HCT116 (cell line): ENCODE measurements around the gene PDLIM7. TPM values are rescaled to one million over a fixed set of nuclear protein-coding genes. Genes with fewer than 3 reads are reported as not detected.

Experiments
- ATAC-seq: fragments of 200-7000 bp; cut with Tn5 transposase; 2 replicates; pipeline ENCODE4 v1.9.1; 2020; ENCODE audit warnings: mild to moderate bottlenecking, moderate library complexity
- BruUV-seq: library from RNA; stranded (reverse); fragments of 400-500 nt; replicated peaks from 2 replicates; lab custom pipeline; 2021; lab: Mats Ljungman, UMichigan
- CTCF ChIA-PET: fragments of 300-600 bp; sonication (Branson Sonifier 250); formaldehyde crosslinking; loops from one replicate; lab custom pipeline; 2021; ENCODE audit warnings: antibody characterized with exemption; lab: Charles Lee
- POLR2A ChIA-PET: fragments of 300-600, 350-600 bp; sonication (Branson Sonifier 250); formaldehyde crosslinking; loops from one replicate; lab custom pipeline; 2021; ENCODE audit warnings: antibody characterized with exemption; lab: Charles Lee
- RAD21 ChIA-PET, 2 experiments: fragments of 300-600 bp; sonication (Branson Sonifier 250); formaldehyde crosslinking; loops; one replicate each; lab custom pipeline; 2023; ENCODE audit warnings: low total read pairs in 2 of 2; ENCODE audit not compliant: uncharacterized antibody in 2 of 2, unreplicated experiment in 2 of 2, low non-redundant PET in 1 of 2; lab: Charles Lee
- DNase-seq: peaks from one replicate; pipeline ENCODE4 v3.0.0-alpha.2; 2010; ENCODE audit warnings: low read depth, low spot score
- H2AFZ ChIP-seq: fragments of 200-600 bp; shearing (Covaris generic), sonication (generic); 2 replicates; pipeline ENCODE4 v1.6.1; 2017; ENCODE audit warnings: low read depth, mixed run types, mixed read lengths, antibody characterized with exemption, low read length; ENCODE audit not compliant: poor library complexity, severe bottlenecking
- H3K27ac ChIP-seq: 2 replicates; pipeline ENCODE4 v1.5.1; 2012; ENCODE audit warnings: low read depth, low read length
- H3K27me3 ChIP-seq: fragments of 200-600 bp; sonication (generic); 2 replicates; pipeline ENCODE4 v1.6.1; 2016; ENCODE audit warnings: mixed run types, low read length, mixed read lengths; ENCODE audit not compliant: insufficient read depth
- H3K36me3 ChIP-seq, 2 experiments: fragments of 200-500 bp in 1 of 2; fragments of 200-600 bp in 1 of 2; sonication (Bioruptor generic) in 1 of 2; sonication (generic) in 1 of 2; 2 replicates each; pipeline versions ENCODE4 v1.5.1 to v1.6.1; 2014 to 2016; ENCODE audit warnings: low read length in 2 of 2, inconsistent platforms in 1 of 2, mixed read lengths in 1 of 2, mixed run types in 1 of 2; ENCODE audit not compliant: insufficient read depth in 2 of 2, control insufficient read depth in 1 of 2
- H3K4me1 ChIP-seq, 2 experiments: fragments of 200-600 bp in 1 of 2; sonication (generic) in 1 of 2; 2 replicates each; pipeline versions ENCODE4 v1.5.1 to v1.6.1; 2012 to 2017; ENCODE audit warnings: low read length in 2 of 2, inconsistent platforms in 1 of 2, mild to moderate bottlenecking in 1 of 2, mixed read lengths in 1 of 2, mixed run types in 1 of 2, moderate library complexity in 1 of 2; ENCODE audit not compliant: insufficient read depth in 2 of 2, control insufficient read depth in 1 of 2
- H3K4me2 ChIP-seq: fragments of 200-600 bp; sonication (generic); 2 replicates; pipeline ENCODE4 v1.6.1; 2017; ENCODE audit warnings: mixed run types, low read length, mixed read lengths
- H3K4me3 ChIP-seq, 2 experiments: fragments of 200-600 bp in 1 of 2; sonication (generic) in 1 of 2; replicated peaks in 1 of 2; 2 replicates each; pipeline ENCODE4 v1.5.1; 2011 to 2016; ENCODE audit warnings: low read length in 2 of 2, control low read depth in 1 of 2, low read depth in 1 of 2, mild to moderate bottlenecking in 1 of 2, mixed read lengths in 1 of 2, mixed run types in 1 of 2
- H3K79me2 ChIP-seq: fragments of 200-600 bp; sonication (generic); 2 replicates; pipeline ENCODE4 v1.6.1; 2017; ENCODE audit warnings: mild to moderate bottlenecking, mixed run types, low read length, moderate library complexity, mixed read lengths; ENCODE audit not compliant: insufficient read depth
- H3K9ac ChIP-seq: fragments of 200-600 bp; sonication (generic); 2 replicates; pipeline ENCODE4 v1.6.1; 2016; ENCODE audit warnings: low read length, mixed read lengths
- H3K9me2 ChIP-seq: fragments of 200-600 bp; sonication (generic), shearing (Covaris generic); 2 replicates; pipeline ENCODE4 v1.6.1; 2017; ENCODE audit warnings: mixed run types, mild to moderate bottlenecking, moderate library complexity; ENCODE audit not compliant: insufficient read depth
- H3K9me3 ChIP-seq, 2 experiments: fragments of 200-500 bp in 1 of 2; fragments of 200-600 bp in 1 of 2; sonication (Bioruptor generic) in 1 of 2; sonication (generic) in 1 of 2; 2 replicates each; pipeline ENCODE4 v1.6.1; 2014 to 2017; ENCODE audit warnings: low read length in 2 of 2, mixed read lengths in 2 of 2, inconsistent platforms in 1 of 2, low read depth in 1 of 2, mild to moderate bottlenecking in 1 of 2, mixed run types in 1 of 2, moderate library complexity in 1 of 2; ENCODE audit not compliant: control insufficient read depth in 1 of 2, insufficient read depth in 1 of 2
- H4K20me1 ChIP-seq: fragments of 200-600 bp; sonication (generic), shearing (Covaris generic); 2 replicates; pipeline ENCODE4 v1.6.1; 2017; ENCODE audit warnings: mixed run types, mild to moderate bottlenecking, moderate library complexity; ENCODE audit not compliant: insufficient read depth
- CEBPB ChIP-seq: IDR thresholded peaks from 2 replicates; pipeline ENCODE4 v1.6.1; 2012; ENCODE audit warnings: low read depth
- EGR1 ChIP-seq: IDR thresholded peaks from 2 replicates; pipeline ENCODE4 v1.6.1; 2012; ENCODE audit warnings: low read depth
- EZH2phosphoT487 ChIP-seq: fragments of 200-600 bp; IDR thresholded peaks from 2 replicates; pipeline ENCODE4 v1.6.1; 2018; ENCODE audit warnings: antibody characterized with exemption, borderline replicate concordance
- SIN3A ChIP-seq: IDR thresholded peaks from 2 replicates; pipeline ENCODE4 v1.6.1; 2012; ENCODE audit warnings: low read depth
- SP1 ChIP-seq: IDR thresholded peaks from 2 replicates; pipeline ENCODE4 v1.6.1; 2012; ENCODE audit warnings: low read depth
- SRF ChIP-seq: IDR thresholded peaks from 2 replicates; pipeline ENCODE4 v1.6.1; 2012; ENCODE audit warnings: low read depth
- ZNF274 ChIP-seq: fragments of 200-500 bp; sonication (Bioruptor generic); IDR thresholded peaks from 2 replicates; pipeline ENCODE4 v1.6.1; 2014; ENCODE audit warnings: mild to moderate bottlenecking, low read depth, low read length, inconsistent platforms
- intact Hi-C: fragments of 100-400 bp; cut with micrococcal nuclease; formaldehyde crosslinking; loops from 2 replicates; pipeline ENCODE4 v1.10.0; 2022
- total RNA-seq: library from RNA; stranded (reverse); gene quantifications from one replicate; pipeline ENCODE4 v1.2.1, GENCODE V29; 2021; ENCODE audit not compliant: unreplicated experiment
- TF ChIP-seq, protein P1 (sequence below): IDR thresholded peaks from 2 replicates; pipeline ENCODE4 v1.6.1; 2012; ENCODE audit warnings: low read depth
- TF ChIP-seq, protein P2 (sequence below): IDR thresholded peaks from 2 replicates; pipeline ENCODE4 v1.6.1; 2011; ENCODE audit warnings: mild to moderate bottlenecking, low read length, moderate library complexity; ENCODE audit not compliant: insufficient replicate concordance; ENCODE audit errors: extremely low read depth

PDLIM7 gene
- total RNA-seq, 1 experiment from 2014 or later = 153 TPM

DNA sequence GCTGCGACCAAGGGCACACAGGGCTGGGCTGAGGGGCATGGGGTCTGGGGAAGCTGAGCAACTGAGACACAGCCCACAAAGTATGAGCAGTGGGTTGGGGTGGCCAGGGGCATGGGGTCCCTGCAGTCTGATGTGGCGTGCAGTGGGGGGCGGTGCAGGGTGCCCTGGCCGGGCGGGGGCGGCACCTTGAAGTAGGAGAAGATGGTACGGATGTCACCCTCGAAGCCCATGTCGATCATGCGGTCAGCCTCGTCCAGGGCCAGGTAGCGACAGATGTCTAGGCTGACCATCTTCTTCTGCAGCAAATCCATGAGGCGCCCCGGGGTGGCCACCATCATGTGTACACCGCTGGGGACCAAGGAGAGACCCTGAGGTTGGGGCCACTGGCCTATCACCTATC lies 16.1 kb upstream of the PDLIM7 start:
- no peaks in the 10 kb centered on the region for H3K9me3 ChIP-seq
- BruUV-seq = no TSS peak
- no peak for ATAC-seq
- DNase-seq = no peak
- no peaks in the 10 kb centered on the region for H3K27me3 ChIP-seq
- RAD21 ChIA-PET = no interaction called here
- H3K9me2 ChIP-seq = no peaks in the 10 kb centered on the region
- intact Hi-C loops = no loop called here
- no peaks in the 10 kb centered on the region for H4K20me1 ChIP-seq
- TF ChIP-seq EZH2phosphoT487 = no peak
- TF ChIP-seq, protein P1, sequence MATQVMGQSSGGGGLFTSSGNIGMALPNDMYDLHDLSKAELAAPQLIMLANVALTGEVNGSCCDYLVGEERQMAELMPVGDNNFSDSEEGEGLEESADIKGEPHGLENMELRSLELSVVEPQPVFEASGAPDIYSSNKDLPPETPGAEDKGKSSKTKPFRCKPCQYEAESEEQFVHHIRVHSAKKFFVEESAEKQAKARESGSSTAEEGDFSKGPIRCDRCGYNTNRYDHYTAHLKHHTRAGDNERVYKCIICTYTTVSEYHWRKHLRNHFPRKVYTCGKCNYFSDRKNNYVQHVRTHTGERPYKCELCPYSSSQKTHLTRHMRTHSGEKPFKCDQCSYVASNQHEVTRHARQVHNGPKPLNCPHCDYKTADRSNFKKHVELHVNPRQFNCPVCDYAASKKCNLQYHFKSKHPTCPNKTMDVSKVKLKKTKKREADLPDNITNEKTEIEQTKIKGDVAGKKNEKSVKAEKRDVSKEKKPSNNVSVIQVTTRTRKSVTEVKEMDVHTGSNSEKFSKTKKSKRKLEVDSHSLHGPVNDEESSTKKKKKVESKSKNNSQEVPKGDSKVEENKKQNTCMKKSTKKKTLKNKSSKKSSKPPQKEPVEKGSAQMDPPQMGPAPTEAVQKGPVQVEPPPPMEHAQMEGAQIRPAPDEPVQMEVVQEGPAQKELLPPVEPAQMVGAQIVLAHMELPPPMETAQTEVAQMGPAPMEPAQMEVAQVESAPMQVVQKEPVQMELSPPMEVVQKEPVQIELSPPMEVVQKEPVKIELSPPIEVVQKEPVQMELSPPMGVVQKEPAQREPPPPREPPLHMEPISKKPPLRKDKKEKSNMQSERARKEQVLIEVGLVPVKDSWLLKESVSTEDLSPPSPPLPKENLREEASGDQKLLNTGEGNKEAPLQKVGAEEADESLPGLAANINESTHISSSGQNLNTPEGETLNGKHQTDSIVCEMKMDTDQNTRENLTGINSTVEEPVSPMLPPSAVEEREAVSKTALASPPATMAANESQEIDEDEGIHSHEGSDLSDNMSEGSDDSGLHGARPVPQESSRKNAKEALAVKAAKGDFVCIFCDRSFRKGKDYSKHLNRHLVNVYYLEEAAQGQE = no peak
- TF ChIP-seq, protein P2, sequence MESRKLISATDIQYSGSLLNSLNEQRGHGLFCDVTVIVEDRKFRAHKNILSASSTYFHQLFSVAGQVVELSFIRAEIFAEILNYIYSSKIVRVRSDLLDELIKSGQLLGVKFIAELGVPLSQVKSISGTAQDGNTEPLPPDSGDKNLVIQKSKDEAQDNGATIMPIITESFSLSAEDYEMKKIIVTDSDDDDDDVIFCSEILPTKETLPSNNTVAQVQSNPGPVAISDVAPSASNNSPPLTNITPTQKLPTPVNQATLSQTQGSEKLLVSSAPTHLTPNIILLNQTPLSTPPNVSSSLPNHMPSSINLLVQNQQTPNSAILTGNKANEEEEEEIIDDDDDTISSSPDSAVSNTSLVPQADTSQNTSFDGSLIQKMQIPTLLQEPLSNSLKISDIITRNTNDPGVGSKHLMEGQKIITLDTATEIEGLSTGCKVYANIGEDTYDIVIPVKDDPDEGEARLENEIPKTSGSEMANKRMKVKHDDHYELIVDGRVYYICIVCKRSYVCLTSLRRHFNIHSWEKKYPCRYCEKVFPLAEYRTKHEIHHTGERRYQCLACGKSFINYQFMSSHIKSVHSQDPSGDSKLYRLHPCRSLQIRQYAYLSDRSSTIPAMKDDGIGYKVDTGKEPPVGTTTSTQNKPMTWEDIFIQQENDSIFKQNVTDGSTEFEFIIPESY = no peak
- no peak for TF ChIP-seq SRF
- TF ChIP-seq ZNF274 = no peak
- TF ChIP-seq CEBPB = no peak
- TF ChIP-seq SIN3A = no peak
- no peak for TF ChIP-seq EGR1
- no peak for TF ChIP-seq SP1
- peaks cover 27 to 56% of the 10 kb centered on the region in 2 experiments; a peak in 3 of 4 replicates for H3K36me3 ChIP-seq
- H3K27ac ChIP-seq = no peak overlapping the region
- H2AFZ ChIP-seq = no peak overlapping the region
- peaks cover 25% of the 10 kb centered on the region for H3K79me2 ChIP-seq
- CTCF ChIA-PET = no interaction called here
- POLR2A ChIA-PET = no interaction called here
- H3K9ac ChIP-seq = no peak overlapping the region
- peaks cover 5 to 13% of the 10 kb centered on the region in 2 experiments; a peak in 3 of 4 replicates for H3K4me1 ChIP-seq
- no peak overlapping the region for H3K4me2 ChIP-seq
- no peak overlapping the region for H3K4me3 ChIP-seq
